B cell (primary cell): ENCODE data around the gene THRB. TPM values are rescaled to one million over a fixed set of nuclear protein-coding genes. Genes with fewer than 3 reads are reported as not detected.

ENCODE experiments used
- ATAC-seq: fragments of 200-7000 bp; cut with Tn5 transposase; one replicate; pipeline ENCODE4 v1.10.0; 2021; ENCODE audit warnings: low read depth, mild to moderate bottlenecking, moderate number of reproducible peaks, moderate library complexity
- CTCF ChIA-PET: fragments of 350-600 bp; sonication (Branson Sonifier 250); formaldehyde crosslinking; loops from one replicate; lab custom pipeline; 2021; ENCODE audit warnings: antibody characterized with exemption, inconsistent platforms; lab: Charles Lee
- POLR2A ChIA-PET: fragments of 350-600 bp; sonication (Branson Sonifier 250); formaldehyde crosslinking; loops from one replicate; lab custom pipeline; 2021; ENCODE audit warnings: antibody characterized with exemption; lab: Charles Lee
- DNase-seq: peaks from one replicate; pipeline ENCODE4 v3.0.0; 2013
- H2AFZ ChIP-seq: 2 replicates; pipeline ENCODE4 v1.6.1; 2012; ENCODE audit warnings: mild to moderate bottlenecking, low read depth, low read length; ENCODE audit not compliant: insufficient read depth, poor library complexity, severe bottlenecking
- H3K27ac ChIP-seq, 2 donors: 1 replicate in 1 of 2; 2 replicates in 1 of 2; pipeline ENCODE4 v1.5.1; 2012 to 2013; ENCODE audit warnings: low read length in 2 of 2, mild to moderate bottlenecking in 2 of 2, moderate library complexity in 1 of 2
- H3K27me3 ChIP-seq, 4 experiments: fragments of 200-600 bp in 1 of 4; sonication (generic) in 1 of 4; replicated peaks in 1 of 4; 1 replicate in 2 of 4; 2 replicates in 2 of 4; pipeline versions ENCODE4 v1.6.1 to v1.7.0; 2013 to 2016; ENCODE audit warnings: low read length in 3 of 4, mild to moderate bottlenecking in 2 of 4, mixed read lengths in 1 of 4, moderate library complexity in 1 of 4; ENCODE audit not compliant: insufficient read depth in 4 of 4, control insufficient read depth in 3 of 4; ENCODE audit errors: control extremely low read depth in 1 of 4
- H3K36me3 ChIP-seq, 2 experiments: replicated peaks in 1 of 2; 1 replicate in 1 of 2; 2 replicates in 1 of 2; pipeline versions ENCODE4 v1.6.1 to v1.7.1; 2013; ENCODE audit warnings: low read length in 1 of 2; ENCODE audit not compliant: insufficient read depth in 2 of 2, control insufficient read depth in 1 of 2; ENCODE audit errors: control extremely low read depth in 1 of 2, extremely low read depth in 1 of 2
- H3K4me1 ChIP-seq, 2 donors: fragments of 200-600 bp in 1 of 2; sonication (generic) in 1 of 2; 1 replicate in 1 of 2; 2 replicates in 1 of 2; pipeline versions ENCODE4 v1.5.1 to v1.6.1; 2013 to 2017; ENCODE audit warnings: low read length in 2 of 2; ENCODE audit not compliant: control insufficient read depth in 2 of 2, insufficient read depth in 2 of 2
- H3K4me2 ChIP-seq: replicated peaks from 2 replicates; pipeline ENCODE3; 2012; ENCODE audit warnings: mild to moderate bottlenecking, low read depth, low read length; ENCODE audit not compliant: poor library complexity, severe bottlenecking
- H3K4me3 ChIP-seq, 5 experiments: fragments of 200-600 bp in 1 of 5; sonication (generic) in 1 of 5; 1 replicate in 3 of 5; 2 replicates in 2 of 5; pipeline versions ENCODE4 v1.5.1 to v1.7.0; 2011 to 2016; ENCODE audit warnings: low read length in 4 of 5, mild to moderate bottlenecking in 4 of 5, low read depth in 2 of 5, control low read depth in 1 of 5, moderate library complexity in 1 of 5; ENCODE audit not compliant: insufficient read depth in 1 of 5; ENCODE audit errors: control extremely low read depth in 1 of 5, extremely low read depth in 1 of 5
- H3K79me2 ChIP-seq: fragments of 200-600 bp; sonication (generic); one replicate; pipeline ENCODE4 v1.6.0; 2016; ENCODE audit warnings: low read length; ENCODE audit not compliant: control insufficient read depth, insufficient read depth
- H3K9ac ChIP-seq: fragments of 200-600 bp; sonication (generic); 2 replicates; pipeline ENCODE4 v1.6.1; 2017; ENCODE audit warnings: mild to moderate bottlenecking, low read length, moderate library complexity
- H3K9me3 ChIP-seq, 3 donors: one replicate each; pipeline versions ENCODE4 v1.6.1 to v1.7.1; 2013; ENCODE audit warnings: low read length in 2 of 3; ENCODE audit not compliant: control insufficient read depth in 2 of 3, insufficient read depth in 1 of 3; ENCODE audit errors: control extremely low read depth in 1 of 3
- H4K20me1 ChIP-seq: 2 replicates; pipeline ENCODE4 v1.6.0; 2012; ENCODE audit warnings: mild to moderate bottlenecking, low read length; ENCODE audit not compliant: insufficient read depth, control insufficient read depth, poor library complexity, severe bottlenecking
- H3K27ac Mint-ChIP-seq: one replicate; pipeline ENCODE4 v1.8.0; 2021; ENCODE audit warnings: mixed read lengths
- H3K27me3 Mint-ChIP-seq: one replicate; pipeline ENCODE4 v1.8.0; 2021; ENCODE audit warnings: mixed read lengths
- H3K4me1 Mint-ChIP-seq: one replicate; pipeline ENCODE4 v1.8.0; 2021; ENCODE audit warnings: mixed read lengths
- H3K4me3 Mint-ChIP-seq: one replicate; pipeline ENCODE4 v1.8.0; 2021; ENCODE audit warnings: mixed read lengths
- H3K9me3 Mint-ChIP-seq: one replicate; pipeline ENCODE4 v1.8.0; 2022; ENCODE audit warnings: mixed read lengths; ENCODE audit not compliant: insufficient read depth
- CTCF ChIP-seq: fragments of 200-600 bp; IDR thresholded peaks from one replicate; pipeline ENCODE4 v1.8.0; 2022; ENCODE audit warnings: antibody characterized with exemption, mild to moderate bottlenecking
- EZH2 ChIP-seq: IDR thresholded peaks from 2 replicates; pipeline ENCODE4 v1.6.1; 2012; ENCODE audit warnings: borderline replicate concordance, low read depth, mild to moderate bottlenecking, moderate library complexity, low read length; ENCODE audit not compliant: insufficient read depth, poor library complexity, severe bottlenecking
- WGBS: methylation state at CpG from one replicate; pipeline ENCODE4 v1.1.5; 2013; ENCODE audit warnings: missing lambda C conversion rate; ENCODE audit not compliant: insufficient coverage; 5-methylcytosine and 5-hydroxymethylcytosine counted together
- intact Hi-C: fragments of 100-400 bp; cut with micrococcal nuclease; formaldehyde crosslinking; loops from one replicate; pipeline ENCODE4 v1.10.0; 2022
- polyA plus RNA-seq: library from polyadenylated mRNA; depleted of rRNA; stranded (reverse); fragments of >200 nt; gene quantifications from 2 replicates; pipeline ENCODE4 v1.2.3, GENCODE V29; 2012
- total RNA-seq, 2 donors: library from RNA; stranded (reverse); fragments of 120-200 nt in 1 of 2; gene quantifications; 1 replicate in 1 of 2; 2 replicates in 1 of 2; pipeline versions ENCODE4 v1.2.3 to v1.2.4, GENCODE V29; 2013 to 2022

The THRB gene
- total and polyA plus RNA-seq, 2 donors (not counting 1 experiment from before 2014, with no cell fraction given): 0.86 to 1.8 TPM

DNA sequence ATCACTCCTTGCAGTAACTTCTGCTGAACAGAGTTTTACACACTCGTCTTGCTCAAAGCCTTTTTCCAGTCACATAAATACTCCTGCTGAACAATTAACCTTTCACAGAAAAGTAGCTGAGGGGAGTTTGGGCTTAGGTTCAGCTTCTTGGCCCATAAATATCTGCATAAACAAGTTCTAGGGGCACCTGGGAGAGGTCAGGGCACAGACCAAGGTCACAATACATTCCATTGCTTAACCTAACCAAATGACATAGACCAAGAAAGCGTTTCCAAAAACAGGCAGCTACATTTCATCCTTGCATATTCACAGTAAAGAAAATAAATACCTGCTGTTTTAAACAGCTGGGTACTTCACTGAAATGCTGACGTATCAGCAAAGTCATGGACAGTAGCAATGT, 101.3 kb downstream of the THRB start:
- no peak for DNase-seq
- H3K9ac ChIP-seq: no peak overlapping the region
- Mint-ChIP-seq H3K4me3 (no peak overlapping the region), H3K4me1 (no peaks in the 10 kb centered on the region), H3K9me3 (no peaks in the 10 kb centered on the region), H3K27me3 (peaks cover 8% of the 10 kb centered on the region), H3K27ac (no peak overlapping the region)
- no peaks in the 10 kb centered on the region for H3K27me3 ChIP-seq
- ATAC-seq: no peak
- WGBS: 80% methylated on average over 1 of the region's 3 CpGs
- H3K9me3 ChIP-seq: no peaks in the 10 kb centered on the region
- H3K4me3 ChIP-seq: no peak overlapping the region
- intact Hi-C loops: no loop called here
- H4K20me1 ChIP-seq: no peaks in the 10 kb centered on the region
- no peak overlapping the region for H3K27ac ChIP-seq
- ChIA-PET POLR2A (no interaction called here), CTCF (no interaction called here)
- no peaks in the 10 kb centered on the region for H3K36me3 ChIP-seq
- TF ChIP-seq EZH2 (no peak), CTCF (no peak)
- no peaks in the 10 kb centered on the region for H3K79me2 ChIP-seq
- H3K4me1 ChIP-seq: no peaks in the 10 kb centered on the region
- no peak overlapping the region for H3K4me2 ChIP-seq
- H2AFZ ChIP-seq: no peak overlapping the region

DNA sequence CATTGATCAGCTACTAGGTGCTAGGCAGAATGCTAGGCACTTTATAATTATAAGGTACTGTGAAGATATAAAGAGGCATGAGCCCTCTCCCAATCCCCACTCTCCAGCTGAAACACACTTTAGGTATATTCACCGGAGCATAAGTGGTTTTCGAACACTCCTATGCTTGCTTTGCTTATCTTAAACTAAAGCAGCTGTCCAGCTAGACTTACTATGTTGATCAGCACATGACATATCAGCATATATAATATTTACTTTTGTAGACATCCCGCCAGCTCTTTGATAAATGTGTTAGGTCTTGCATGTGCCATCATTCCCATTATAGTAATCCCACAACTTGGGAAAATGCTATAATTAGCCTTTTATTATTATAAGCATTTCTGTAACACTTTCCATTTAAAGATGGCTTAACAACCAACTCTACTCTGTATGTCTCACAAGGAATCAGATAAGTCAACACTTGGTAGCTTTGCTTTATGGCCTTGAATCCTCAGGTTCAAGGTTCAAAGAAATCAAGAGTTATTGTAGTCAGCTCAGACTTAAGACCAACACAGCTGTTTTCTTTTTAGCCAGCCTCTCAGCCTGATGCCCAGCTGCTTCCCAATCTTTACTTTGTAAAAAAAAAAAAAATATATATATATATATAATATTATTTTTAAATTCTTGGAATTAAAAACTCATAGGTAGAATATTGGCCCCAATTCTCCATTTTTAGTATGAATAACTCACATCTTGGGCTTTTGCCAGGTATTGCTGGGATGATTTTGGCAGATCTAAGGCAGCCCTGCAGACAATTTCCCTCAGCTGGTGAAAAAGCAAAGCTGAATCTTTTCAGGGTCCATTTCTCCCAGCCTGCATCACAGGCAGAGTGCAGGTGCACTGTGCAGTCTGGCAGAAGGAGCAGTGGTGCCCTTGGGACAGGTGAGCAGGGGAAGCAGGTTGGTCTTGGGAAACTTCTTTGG, 104.2 kb downstream of the THRB start:
- Mint-ChIP-seq H3K27ac (no peak overlapping the region), H3K9me3 (no peaks in the 10 kb centered on the region), H3K4me1 (no peaks in the 10 kb centered on the region), H3K4me3 (no peak overlapping the region), H3K27me3 (peaks cover 5% of the 10 kb centered on the region)
- Histone ChIP-seq H3K9me3 (no peaks in the 10 kb centered on the region), H3K4me1 (no peaks in the 10 kb centered on the region), H3K9ac (no peak overlapping the region), H3K4me3 (no peak overlapping the region), H2AFZ (no peak overlapping the region), H3K4me2 (no peak overlapping the region), H3K36me3 (no peaks in the 10 kb centered on the region), H4K20me1 (no peaks in the 10 kb centered on the region), H3K27me3 (no peaks in the 10 kb centered on the region), H3K27ac (no peak overlapping the region), H3K79me2 (no peaks in the 10 kb centered on the region)
- intact Hi-C loops: no loop called here
- WGBS: no CpG with 5 or more reads among the region's 3 CpGs
- CTCF ChIA-PET: no interaction called here
- POLR2A ChIA-PET: no interaction called here
- no peak for DNase-seq
- ATAC-seq: no peak
- no peak for TF ChIP-seq CTCF
- no peak for TF ChIP-seq EZH2
